ENCODE measurements around the gene TLL2.
A peak's percentile ranks its signal among the peaks of the same experiment; 100 is the strongest.

TLL2 gene

DNA sequence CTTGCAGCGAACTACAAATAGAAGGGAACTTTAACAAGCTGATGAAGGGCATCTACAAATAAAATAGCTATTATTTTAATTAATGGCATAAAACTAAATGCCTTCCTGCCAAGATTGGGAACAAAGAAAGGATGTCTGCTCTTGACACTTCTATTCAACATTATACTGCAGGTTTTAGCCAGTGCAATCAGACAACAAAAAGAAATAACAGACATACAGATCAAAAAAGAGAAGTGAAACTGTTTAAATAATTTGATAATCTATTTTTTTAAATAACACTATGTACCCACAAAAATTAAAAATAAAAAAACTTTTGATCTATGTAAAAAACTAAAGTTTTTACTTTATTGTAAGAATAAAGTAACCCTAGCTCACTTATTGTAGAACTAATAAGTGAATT, 22.4 kb upstream of the TLL2 start:
- H3K27me3 ChIP-seq (ENCODE audit: insufficient read depth, low read length) = no peaks in the 10 kb centered on the region
- no peak overlapping the region for H2AFZ ChIP-seq (ENCODE audit: low read length, unreplicated experiment)
- H3K4me3 ChIP-seq (ENCODE audit: low read depth, low read length) = no peak overlapping the region
- H3K27ac ChIP-seq (ENCODE audit: low read depth, low read length) = no peak overlapping the region
- peaks cover 28% of the 10 kb centered on the region for H3K36me3 ChIP-seq (ENCODE audit: insufficient read depth, low read length)
- no peaks in the 10 kb centered on the region for H3K4me1 ChIP-seq (ENCODE audit: control insufficient read depth, insufficient read depth, low read length, unreplicated experiment)
- peaks cover 34% of the 10 kb centered on the region for H3K79me2 ChIP-seq (ENCODE audit: control insufficient read depth, insufficient read depth, low read length, unreplicated experiment)

GRCh38 chr10:96532523-96532922, 18.8 kb upstream of the TLL2 start:
- Histone ChIP-seq H3K4me3 (ENCODE audit: low read depth, low read length) (no peak overlapping the region), H3K4me1 (ENCODE audit: control insufficient read depth, insufficient read depth, low read length, unreplicated experiment) (no peaks in the 10 kb centered on the region), H2AFZ (ENCODE audit: low read length, unreplicated experiment) (no peak overlapping the region), H3K79me2 (ENCODE audit: control insufficient read depth, insufficient read depth, low read length, unreplicated experiment) (peaks cover 26% of the 10 kb centered on the region), H3K36me3 (ENCODE audit: insufficient read depth, low read length) (peaks cover 42% of the 10 kb centered on the region), H3K27me3 (ENCODE audit: insufficient read depth, low read length) (no peaks in the 10 kb centered on the region), H3K27ac (ENCODE audit: low read depth, low read length) (no peak overlapping the region)

GRCh38 chr10:96529634-96530279, 16.0 kb upstream of the TLL2 start:
- Histone ChIP-seq H3K27me3 (ENCODE audit: insufficient read depth, low read length) (no peaks in the 10 kb centered on the region), H3K36me3 (ENCODE audit: insufficient read depth, low read length) (peaks cover 55% of the 10 kb centered on the region), H3K79me2 (ENCODE audit: control insufficient read depth, insufficient read depth, low read length, unreplicated experiment) (peaks cover 8% of the 10 kb centered on the region), H3K27ac (ENCODE audit: low read depth, low read length) (no peak overlapping the region), H3K4me1 (ENCODE audit: control insufficient read depth, insufficient read depth, low read length, unreplicated experiment) (no peaks in the 10 kb centered on the region), H3K4me3 (ENCODE audit: low read depth, low read length) (no peak overlapping the region), H2AFZ (ENCODE audit: low read length, unreplicated experiment) (no peak overlapping the region)

DNA sequence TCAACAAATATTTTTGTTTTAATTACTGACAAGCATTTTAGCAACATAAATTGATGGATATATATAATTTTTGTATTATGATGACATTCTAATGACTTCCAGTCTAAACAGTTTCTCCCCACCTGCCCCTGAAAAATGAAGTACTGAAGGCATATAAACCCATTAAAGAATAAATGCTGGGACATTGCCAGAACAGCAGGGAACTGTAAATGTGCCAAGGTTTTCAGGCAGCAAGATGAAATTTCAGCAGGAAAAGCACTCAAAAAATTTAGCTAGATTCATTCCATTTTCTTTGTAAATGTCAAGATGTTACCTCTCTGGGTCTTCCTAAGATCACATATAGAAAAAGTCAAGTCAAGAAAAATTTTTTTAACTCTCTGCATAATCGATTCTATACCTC, 11.0 kb upstream of the TLL2 start:
- H3K79me2 ChIP-seq (ENCODE audit: control insufficient read depth, insufficient read depth, low read length, unreplicated experiment) = no peaks in the 10 kb centered on the region
- no peaks in the 10 kb centered on the region for H3K27me3 ChIP-seq (ENCODE audit: insufficient read depth, low read length)
- H3K36me3 ChIP-seq (ENCODE audit: insufficient read depth, low read length) = peaks cover 34% of the 10 kb centered on the region
- H3K4me3 ChIP-seq (ENCODE audit: low read depth, low read length) = no peak overlapping the region
- H3K4me1 ChIP-seq (ENCODE audit: control insufficient read depth, insufficient read depth, low read length, unreplicated experiment) = no peaks in the 10 kb centered on the region
- H3K27ac ChIP-seq (ENCODE audit: low read depth, low read length) = no peak overlapping the region
- no peak overlapping the region for H2AFZ ChIP-seq (ENCODE audit: low read length, unreplicated experiment)

DNA sequence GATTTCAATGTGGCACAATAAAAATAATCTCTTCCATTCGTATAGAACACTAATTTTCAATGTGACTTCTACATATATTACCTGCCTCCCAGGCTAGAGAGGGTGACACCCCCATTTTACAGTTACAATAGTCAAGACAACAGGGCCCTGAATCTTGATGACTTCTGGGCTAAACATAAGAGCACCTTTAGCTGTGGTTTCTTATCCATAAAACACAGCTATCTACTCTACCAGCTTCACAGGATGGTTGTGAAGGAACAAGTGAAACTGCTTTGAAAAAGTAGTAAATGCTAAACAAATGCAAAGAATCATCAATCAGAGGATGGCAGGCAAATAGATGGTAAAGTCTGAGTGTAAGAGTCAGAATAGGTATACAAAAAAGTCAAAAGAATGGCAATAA, 3.6 kb upstream of the TLL2 start:
- no peaks in the 10 kb centered on the region for H3K79me2 ChIP-seq (ENCODE audit: control insufficient read depth, insufficient read depth, low read length, unreplicated experiment)
- H2AFZ ChIP-seq (ENCODE audit: low read length, unreplicated experiment) = no peak overlapping the region
- no peak overlapping the region for H3K4me3 ChIP-seq (ENCODE audit: low read depth, low read length)
- H3K36me3 ChIP-seq (ENCODE audit: insufficient read depth, low read length) = peaks cover 7% of the 10 kb centered on the region
- peaks cover 11% of the 10 kb centered on the region for H3K27me3 ChIP-seq (ENCODE audit: insufficient read depth, low read length)
- H3K4me1 ChIP-seq (ENCODE audit: control insufficient read depth, insufficient read depth, low read length, unreplicated experiment) = peaks cover 2% of the 10 kb centered on the region
- H3K27ac ChIP-seq (ENCODE audit: low read depth, low read length) = no peak overlapping the region

DNA sequence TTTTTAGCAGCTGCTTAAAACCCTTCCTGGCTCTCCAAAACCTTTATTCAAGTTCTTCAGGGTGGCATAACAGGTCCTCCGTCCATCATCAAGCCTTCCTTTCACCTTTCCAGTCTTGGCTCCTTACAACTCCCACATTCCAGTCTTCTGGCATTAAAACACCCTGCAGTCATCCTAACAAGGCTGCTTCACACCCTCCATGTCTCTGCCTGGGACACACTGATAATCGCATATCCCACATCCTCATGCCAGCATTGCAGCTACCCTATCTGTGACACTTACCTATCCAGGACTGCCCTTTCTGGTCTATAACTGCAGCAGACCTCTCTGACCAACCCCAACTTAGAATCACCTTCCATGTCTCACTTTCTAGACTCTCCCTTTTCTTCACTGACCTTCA, 2.6 kb upstream of the TLL2 start:
- H2AFZ ChIP-seq (ENCODE audit: low read length, unreplicated experiment) = no peak overlapping the region
- H3K4me1 ChIP-seq (ENCODE audit: control insufficient read depth, insufficient read depth, low read length, unreplicated experiment) = peaks cover 2% of the 10 kb centered on the region
- no peak overlapping the region for H3K4me3 ChIP-seq (ENCODE audit: low read depth, low read length)
- H3K36me3 ChIP-seq (ENCODE audit: insufficient read depth, low read length) = no peaks in the 10 kb centered on the region; the same call in 1 of the 2 replicates
- peaks cover 20% of the 10 kb centered on the region for H3K27me3 ChIP-seq (ENCODE audit: insufficient read depth, low read length)
- no peak overlapping the region for H3K27ac ChIP-seq (ENCODE audit: low read depth, low read length)
- no peaks in the 10 kb centered on the region for H3K79me2 ChIP-seq (ENCODE audit: control insufficient read depth, insufficient read depth, low read length, unreplicated experiment)

DNA sequence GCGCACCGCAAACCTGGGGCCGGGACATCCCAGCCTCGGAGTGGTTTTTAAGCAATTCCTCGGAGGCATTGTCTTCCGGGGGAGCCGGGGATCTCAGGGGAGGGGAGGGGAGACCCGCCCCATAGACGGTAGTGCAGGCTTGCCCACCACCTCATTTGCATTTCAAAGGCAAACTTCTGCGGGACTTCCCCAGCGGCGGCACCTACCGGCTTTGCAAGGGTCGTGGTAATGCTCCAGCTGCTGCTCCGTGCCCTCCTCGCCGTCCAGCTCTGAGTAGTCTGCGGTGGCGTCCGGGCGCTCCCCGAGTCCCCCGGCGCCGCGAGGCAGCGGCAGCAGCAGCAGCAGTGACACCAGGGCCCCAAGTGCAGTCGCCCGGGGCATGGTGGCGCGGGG, 425 bp downstream of the TLL2 start:
- Histone ChIP-seq H3K79me2 (ENCODE audit: control insufficient read depth, insufficient read depth, low read length, unreplicated experiment) (no peaks in the 10 kb centered on the region), H3K4me1 (ENCODE audit: control insufficient read depth, insufficient read depth, low read length, unreplicated experiment) (peaks cover 2% of the 10 kb centered on the region), H3K4me3 (ENCODE audit: low read depth, low read length) (peak overlapping the region; percentile 73), H3K36me3 (ENCODE audit: insufficient read depth, low read length) (no peaks in the 10 kb centered on the region), H3K27me3 (ENCODE audit: insufficient read depth, low read length) (peaks cover 20% of the 10 kb centered on the region), H2AFZ (ENCODE audit: low read length, unreplicated experiment) (peak overlapping the region; percentile 29), H3K27ac (ENCODE audit: low read depth, low read length) (no peak overlapping the region)

- peaks cover 20% of the 10 kb centered on the region for H3K27me3 ChIP-seq (ENCODE audit: insufficient read depth, low read length)
- H2AFZ ChIP-seq (ENCODE audit: low read length, unreplicated experiment) = peak overlapping the region; percentile 29
- H3K27ac ChIP-seq (ENCODE audit: low read depth, low read length) = no peak overlapping the region
- no peaks in the 10 kb centered on the region for H3K79me2 ChIP-seq (ENCODE audit: control insufficient read depth, insufficient read depth, low read length, unreplicated experiment)
- H3K4me1 ChIP-seq (ENCODE audit: control insufficient read depth, insufficient read depth, low read length, unreplicated experiment) = peaks cover 2% of the 10 kb centered on the region
- H3K36me3 ChIP-seq (ENCODE audit: insufficient read depth, low read length) = no peaks in the 10 kb centered on the region
- H3K4me3 ChIP-seq (ENCODE audit: low read depth, low read length) = peak overlapping the region; percentile 73
These were observed 1.0 kb downstream of the TLL2 start for GRCh38 chr10:96512524-96513304.

DNA sequence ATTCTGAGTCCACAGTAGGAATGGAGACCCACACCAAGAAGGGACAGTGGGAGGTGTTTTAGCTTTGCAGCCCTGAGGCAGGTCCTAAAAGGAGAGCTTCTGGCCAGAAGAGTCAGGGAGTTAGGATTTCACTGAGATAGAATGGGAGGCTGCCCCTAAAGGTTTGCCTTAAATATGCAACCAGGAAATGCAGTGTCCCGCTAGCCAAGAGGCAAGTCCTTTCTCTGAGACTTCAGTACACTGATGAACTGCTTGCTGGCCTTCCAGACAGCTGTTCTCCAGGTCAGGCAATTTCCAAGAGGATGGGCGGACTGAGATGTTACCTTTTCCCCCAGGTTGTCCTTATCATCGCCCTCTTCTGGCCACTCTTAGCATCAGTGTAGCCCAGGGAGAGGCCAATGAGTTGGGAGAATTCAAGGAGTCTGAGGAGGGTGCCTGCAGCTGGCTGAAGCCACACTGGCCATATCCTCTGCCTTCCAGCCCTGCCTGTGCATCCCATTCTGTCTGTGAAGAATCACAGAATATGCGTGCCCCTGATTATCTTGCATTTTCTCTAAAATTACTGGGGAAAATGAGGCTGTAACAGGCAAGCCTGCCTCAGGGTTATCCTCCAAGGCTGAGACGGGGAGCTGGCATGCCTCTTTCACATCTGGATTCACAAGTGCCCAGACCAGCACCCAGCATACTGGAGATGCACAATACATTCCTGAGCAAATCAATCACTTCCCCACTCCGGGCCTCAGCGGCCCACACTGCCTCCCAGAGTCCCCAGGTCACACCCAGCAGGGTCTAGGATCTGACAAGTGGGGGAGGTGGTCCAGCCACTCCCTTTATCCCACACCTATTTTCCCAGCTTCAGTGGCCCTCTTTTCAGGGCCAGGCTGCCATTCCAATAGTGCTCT, 2.4 kb downstream of the TLL2 start:
- no peak overlapping the region for H3K27ac ChIP-seq (ENCODE audit: low read depth, low read length)
- no peaks in the 10 kb centered on the region for H3K79me2 ChIP-seq (ENCODE audit: control insufficient read depth, insufficient read depth, low read length, unreplicated experiment)
- no peaks in the 10 kb centered on the region for H3K36me3 ChIP-seq (ENCODE audit: insufficient read depth, low read length)
- H3K4me3 ChIP-seq (ENCODE audit: low read depth, low read length) = no peak overlapping the region
- H2AFZ ChIP-seq (ENCODE audit: low read length, unreplicated experiment) = no peak overlapping the region
- peaks cover 20% of the 10 kb centered on the region for H3K27me3 ChIP-seq (ENCODE audit: insufficient read depth, low read length)
- H3K4me1 ChIP-seq (ENCODE audit: control insufficient read depth, insufficient read depth, low read length, unreplicated experiment) = peaks cover 2% of the 10 kb centered on the region

- Histone ChIP-seq H3K27ac (ENCODE audit: low read depth, low read length) (no peak overlapping the region), H3K36me3 (ENCODE audit: insufficient read depth, low read length) (no peaks in the 10 kb centered on the region), H3K27me3 (ENCODE audit: insufficient read depth, low read length) (peaks cover 20% of the 10 kb centered on the region), H3K79me2 (ENCODE audit: control insufficient read depth, insufficient read depth, low read length, unreplicated experiment) (no peaks in the 10 kb centered on the region), H3K4me1 (ENCODE audit: control insufficient read depth, insufficient read depth, low read length, unreplicated experiment) (peaks cover 2% of the 10 kb centered on the region), H3K4me3 (ENCODE audit: low read depth, low read length) (no peak overlapping the region), H2AFZ (ENCODE audit: low read length, unreplicated experiment) (no peak overlapping the region)
These were observed 4.6 kb downstream of the TLL2 start for GRCh38 chr10:96509017-96509641.

All from ACC112 (cell line).